Pancreas (tissue), 10 donors: Measurements from ENCODE around the gene CAMKMT. TPM values are rescaled to one million over a fixed set of nuclear protein-coding genes. Genes with fewer than 3 reads are reported as not detected.

ENCODE experiments used
- ATAC-seq, 4 donors: fragments of 200-7000 bp; cut with Tn5 transposase; one replicate each; pipeline versions ENCODE4 v1.8.0 to v1.9.1; 2020; ENCODE audit warnings: mild to moderate bottlenecking in 4 of 4, moderate library complexity in 4 of 4
- DNase-seq, 6 donors: peaks; one replicate each; pipeline ENCODE4 v3.0.0-alpha.2; 2020
- FAIRE-seq: peaks from 2 replicates; lab custom pipeline; 2012; peaks lifted over from hg19 to GRCh38; lab: Jason Lieb, UNC
- H3K27ac ChIP-seq, 4 donors: fragments of 200-600 bp; sonication (generic); 1 replicate in 3 of 4; 2 replicates in 1 of 4; pipeline versions ENCODE4 v1.5.0 to v1.8.0; 2020
- H3K27me3 ChIP-seq, 4 donors: fragments of 200-600 bp; one replicate each; pipeline ENCODE4 v1.8.0; 2021
- H3K36me3 ChIP-seq, 3 donors: fragments of 200-600 bp; sonication (generic) in 1 of 3; one replicate each; pipeline versions ENCODE4 v1.5.0 to v1.8.0; 2020 to 2021
- H3K4me1 ChIP-seq, 3 donors: fragments of 200-600 bp; one replicate each; pipeline ENCODE4 v1.8.0; 2021
- H3K4me3 ChIP-seq, 4 donors: fragments of 200-600 bp; sonication (generic) in 2 of 4; one replicate each; pipeline versions ENCODE4 v1.5.0 to v1.8.0; 2020 to 2021
- H3K9me3 ChIP-seq, 4 donors: fragments of 200-600 bp; one replicate each; pipeline ENCODE4 v1.8.0; 2021
- WGBS, 2 donors: extraction: QIAGEN DNeasy Blood & Tissue Kit; methylation state at CpG; one replicate each; pipeline ENCODE4 v1.1.7; 2013; 5-methylcytosine and 5-hydroxymethylcytosine counted together
- intact Hi-C, 3 donors: fragments of 100-400 bp; cut with DNase I; formaldehyde crosslinking; loops; one replicate each; pipeline versions ENCODE4 v1.11.1 to v1.14.2; 2022
- polyA plus RNA-seq, 2 donors: library from polyadenylated mRNA; stranded (reverse); fragments of 200-250 nt; gene quantifications; one replicate each; pipeline ENCODE4 v1.2.3, GENCODE V29; 2013
- total RNA-seq, 6 donors: library from RNA; stranded (reverse); fragmentation: NEBNext Ultra II Directional in 4 of 6; extraction: Animal tissue kit (Norgen Biotek cat#: 25700) in 4 of 6; gene quantifications; one replicate each; pipeline versions ENCODE4 v1.2.1 to v1.2.4, GENCODE V29; 2021 to 2023
- TF ChIP-seq, protein P1 (sequence below), 4 donors: fragments of 200-600 bp; sonication (generic) in 3 of 4; IDR thresholded peaks; one replicate each; pipeline versions ENCODE4 v1.5.0 to v1.8.0; 2021; ENCODE audit warnings: antibody characterized with exemption in 4 of 4
- donor health status: healthy with polysubstance abuse.
- donor health status: DM: no; HTN: no; CAD: no; lungs with moderate emphysema.
- donor health status: DM: no; HTN: no; CAD: no.
- donor health status: control.
- donor health status: control.
- donor health status: Bipolar disorder and iron deficiency.
- donor health status: DM: yes; HTN: yes; CAD: no.
- donor health status: DM: no; HTN: no; CAD: no.
- donor health status: DM: no; HTN: no; CAD: no.
- donor health status: DM: yes; HTN: yes; CAD: no.

The CAMKMT gene
- total and polyA plus RNA-seq, 8 donors = 4.6 to 11.9 (median 8.3) TPM

DNA sequence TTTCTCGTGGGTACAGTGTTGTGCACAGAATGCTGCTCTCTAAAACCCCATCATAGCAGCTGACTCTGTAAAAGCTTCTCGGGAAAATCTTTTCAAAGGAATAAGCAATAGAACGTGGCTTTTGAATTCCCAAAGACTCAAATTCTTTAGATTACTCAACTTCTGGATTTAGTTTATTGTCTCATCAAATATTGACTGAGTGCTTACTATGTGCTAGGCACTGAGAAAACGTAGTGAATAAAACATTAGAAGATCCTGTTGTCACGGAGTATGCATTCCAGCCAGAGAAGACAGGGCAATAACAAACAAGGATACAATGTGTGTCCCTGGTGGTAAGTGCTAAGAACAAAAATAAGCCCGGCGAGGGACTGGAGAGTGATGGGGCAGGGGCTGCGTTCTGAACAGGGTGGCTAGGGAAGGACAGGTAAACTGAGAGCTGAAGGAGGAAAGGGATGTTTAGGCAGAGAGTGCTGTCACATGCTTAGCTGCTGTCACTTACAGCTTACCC is 401.6 kb downstream of the CAMKMT start:
- Histone ChIP-seq H3K9me3 (no peaks in the 10 kb centered on the region), H3K27me3 (no peaks in the 10 kb centered on the region), H3K27ac (no peak overlapping the region), H3K4me3 (no peak overlapping the region), H3K4me1 (no peaks in the 10 kb centered on the region), H3K36me3 (no peaks in the 10 kb centered on the region)
- TF ChIP-seq, protein P1, sequence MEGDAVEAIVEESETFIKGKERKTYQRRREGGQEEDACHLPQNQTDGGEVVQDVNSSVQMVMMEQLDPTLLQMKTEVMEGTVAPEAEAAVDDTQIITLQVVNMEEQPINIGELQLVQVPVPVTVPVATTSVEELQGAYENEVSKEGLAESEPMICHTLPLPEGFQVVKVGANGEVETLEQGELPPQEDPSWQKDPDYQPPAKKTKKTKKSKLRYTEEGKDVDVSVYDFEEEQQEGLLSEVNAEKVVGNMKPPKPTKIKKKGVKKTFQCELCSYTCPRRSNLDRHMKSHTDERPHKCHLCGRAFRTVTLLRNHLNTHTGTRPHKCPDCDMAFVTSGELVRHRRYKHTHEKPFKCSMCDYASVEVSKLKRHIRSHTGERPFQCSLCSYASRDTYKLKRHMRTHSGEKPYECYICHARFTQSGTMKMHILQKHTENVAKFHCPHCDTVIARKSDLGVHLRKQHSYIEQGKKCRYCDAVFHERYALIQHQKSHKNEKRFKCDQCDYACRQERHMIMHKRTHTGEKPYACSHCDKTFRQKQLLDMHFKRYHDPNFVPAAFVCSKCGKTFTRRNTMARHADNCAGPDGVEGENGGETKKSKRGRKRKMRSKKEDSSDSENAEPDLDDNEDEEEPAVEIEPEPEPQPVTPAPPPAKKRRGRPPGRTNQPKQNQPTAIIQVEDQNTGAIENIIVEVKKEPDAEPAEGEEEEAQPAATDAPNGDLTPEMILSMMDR (IDR thresholded peaks at IDR 0.05) = no peak
- no peak for ATAC-seq
- DNase-seq = no peak
- FAIRE-seq = no peak
- WGBS, 2 donors = 70 to 76% methylated on average over 8 of the region's 8 CpGs
- intact Hi-C loops = no loop called here

DNA sequence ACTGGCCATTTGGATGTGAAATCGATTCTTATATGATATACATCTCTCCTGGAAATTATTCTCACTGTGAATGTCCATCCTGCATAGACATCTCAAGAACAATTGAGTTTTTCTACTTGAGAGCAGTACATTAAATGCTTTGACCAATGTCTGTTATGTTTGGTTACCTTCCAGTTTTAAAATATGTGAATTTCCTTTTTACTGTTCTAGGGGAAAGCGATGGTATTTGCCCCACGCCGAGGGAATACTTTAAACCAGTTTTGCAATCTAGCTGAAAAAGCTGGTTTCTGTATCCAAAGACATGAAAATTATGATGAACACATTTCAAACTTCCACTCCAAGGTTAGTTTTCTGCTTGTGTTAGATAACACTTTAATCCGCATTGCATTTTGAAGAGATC is 404.5 kb downstream of the CAMKMT start:
- intact Hi-C loops = no loop called here
- TF ChIP-seq, protein P1 (IDR thresholded peaks at IDR 0.05) = no peak
- DNase-seq = no peak
- no peaks in the 10 kb centered on the region for H3K9me3 ChIP-seq
- H3K36me3 ChIP-seq = no peaks in the 10 kb centered on the region
- 90 to 93% methylated on average over 5 of the region's 5 CpGs for WGBS, 2 donors
- no peaks in the 10 kb centered on the region for H3K27me3 ChIP-seq
- no peaks in the 10 kb centered on the region for H3K4me1 ChIP-seq
- H3K27ac ChIP-seq = no peak overlapping the region
- no peak overlapping the region for H3K4me3 ChIP-seq
- no peak for FAIRE-seq
- ATAC-seq = no peak

DNA sequence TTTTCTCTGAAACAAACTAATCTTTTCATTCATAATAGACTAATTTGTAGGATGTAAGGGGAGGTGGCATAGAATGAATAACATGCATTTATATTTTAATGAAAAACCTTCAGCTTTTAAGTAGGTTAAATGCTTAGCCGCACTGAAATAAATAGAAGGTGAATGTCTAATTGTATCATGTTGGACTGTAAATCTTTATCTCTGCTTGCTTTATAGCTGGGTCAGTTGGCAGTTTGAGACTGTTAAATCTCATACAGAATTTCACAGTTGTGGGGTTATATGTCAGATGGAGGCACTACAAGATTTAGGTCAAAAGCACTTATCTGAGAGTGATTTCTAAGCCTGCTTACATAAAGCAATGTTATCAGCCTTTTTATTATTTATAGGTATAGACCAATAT is 405.0 kb downstream of the CAMKMT start:
- Histone ChIP-seq H3K4me3 (no peak overlapping the region), H3K27me3 (no peaks in the 10 kb centered on the region), H3K27ac (no peak overlapping the region), H3K4me1 (no peaks in the 10 kb centered on the region), H3K9me3 (no peaks in the 10 kb centered on the region), H3K36me3 (no peaks in the 10 kb centered on the region)
- no peak for DNase-seq
- 94 to 96% methylated on average over 1 of the region's 1 CpG for WGBS, 2 donors
- no peak for FAIRE-seq
- intact Hi-C loops = no loop called here
- TF ChIP-seq, protein P1 (IDR thresholded peaks at IDR 0.05) = no peak
- no peak for ATAC-seq

DNA sequence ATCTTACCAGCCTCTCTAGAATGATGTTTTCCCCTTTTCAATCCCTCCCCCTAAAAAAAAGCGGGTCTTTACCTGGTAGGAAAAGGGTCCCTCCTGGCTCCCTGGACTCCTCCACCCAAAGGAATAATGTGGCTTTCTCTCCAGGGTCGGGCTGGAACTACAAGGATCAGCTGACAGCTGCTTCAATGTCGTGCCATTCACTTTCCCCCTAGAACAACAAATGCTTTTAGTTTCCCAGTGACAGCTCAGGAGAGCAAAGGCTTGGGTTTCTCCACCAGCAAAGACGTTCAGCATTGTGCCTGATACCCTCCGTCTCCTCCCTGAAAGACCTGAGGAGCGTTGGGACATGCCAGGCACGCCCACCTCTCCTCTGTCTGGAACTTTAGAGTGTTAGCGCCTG is 405.9 kb downstream of the CAMKMT start:
- Histone ChIP-seq H3K4me3 (no peak overlapping the region), H3K27ac (no peak overlapping the region), H3K36me3 (no peaks in the 10 kb centered on the region), H3K9me3 (no peaks in the 10 kb centered on the region), H3K4me1 (no peaks in the 10 kb centered on the region), H3K27me3 (no peaks in the 10 kb centered on the region)
- FAIRE-seq (no peak), ATAC-seq (no peak), DNase-seq (no peak)
- TF ChIP-seq, protein P1 (IDR thresholded peaks at IDR 0.05) = no peak
- intact Hi-C loops = no loop called here
- 93 to 97% methylated on average over 8 of the region's 8 CpGs for WGBS, 2 donors

DNA sequence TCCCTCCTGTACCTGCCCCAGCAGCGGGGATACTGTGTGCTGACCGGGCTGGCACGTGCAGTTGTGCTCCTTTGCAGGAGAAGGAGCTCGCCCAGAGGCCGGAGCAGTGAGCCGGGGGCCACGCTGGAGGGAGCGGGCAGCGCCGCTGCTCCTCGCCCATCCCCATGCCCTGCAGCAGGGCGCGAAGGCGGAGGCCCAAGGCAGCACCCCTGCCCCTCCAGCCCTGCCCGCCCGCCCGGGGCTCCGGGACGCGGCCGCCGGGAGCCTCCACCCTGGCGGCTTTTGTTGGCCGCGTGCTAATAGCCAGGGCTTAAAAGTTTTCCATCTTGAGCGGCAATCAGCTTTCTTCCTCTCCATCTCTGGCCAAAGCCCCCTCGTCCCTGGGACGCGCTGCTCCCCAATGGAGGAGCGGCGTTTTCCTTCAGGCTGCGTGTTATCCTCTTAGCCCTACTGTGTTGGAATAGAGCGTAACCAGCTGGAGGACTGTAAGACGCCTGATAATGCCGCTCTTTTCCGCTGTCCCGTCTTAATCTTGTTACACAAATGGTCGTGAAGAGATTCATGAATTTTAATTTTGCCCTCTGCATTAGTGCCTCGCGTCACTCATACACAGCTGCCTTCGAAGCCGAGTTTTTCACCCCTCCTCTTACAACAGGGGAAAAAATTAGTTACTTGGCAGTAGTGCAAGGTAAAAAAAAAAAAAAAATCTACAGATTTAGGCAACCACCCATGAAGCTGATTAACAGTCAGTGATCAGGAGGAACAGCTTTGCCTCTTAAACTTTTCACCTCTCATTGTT is 406.9 kb downstream of the CAMKMT start:
- DNase-seq = no peak
- 81 to 86% methylated on average over 40 to 42 of the region's 42 CpGs for WGBS, 2 donors
- Histone ChIP-seq H3K4me3 (no peak overlapping the region), H3K27ac (no peak overlapping the region), H3K36me3 (no peaks in the 10 kb centered on the region), H3K4me1 (no peaks in the 10 kb centered on the region), H3K27me3 (no peaks in the 10 kb centered on the region), H3K9me3 (no peaks in the 10 kb centered on the region)
- ATAC-seq = no peak
- intact Hi-C loops = no loop called here
- TF ChIP-seq, protein P1 (IDR thresholded peaks at IDR 0.05) = no peak
- FAIRE-seq = no peak
